Neural progenitor cell (in vitro differentiated cells): ENCODE results near the gene GET3. TPM values are rescaled to one million over a fixed set of nuclear protein-coding genes. Genes with fewer than 3 reads are reported as not detected.

Experiments
- DNase-seq: peaks from one replicate; pipeline ENCODE4 v3.0.0-alpha.2; 2016; ENCODE audit warnings: low spot score
- H2AFZ ChIP-seq: fragments of 200-600 bp; sonication (generic); replicated peaks from 2 replicates; pipeline ENCODE4 v1.6.1; 2016; ENCODE audit warnings: antibody characterized with exemption
- H3F3A ChIP-seq: fragments of 200-600 bp; sonication (generic); 2 replicates; pipeline ENCODE4 v1.6.1; 2016; ENCODE audit warnings: antibody characterized with exemption, low read depth
- H3K27ac ChIP-seq: fragments of 200-600 bp; sonication (generic); 2 replicates; pipeline ENCODE4 v1.5.1; 2016; ENCODE audit warnings: mild to moderate bottlenecking
- H3K27me3 ChIP-seq: fragments of 200-600 bp; sonication (generic); 2 replicates; pipeline ENCODE4 v1.6.1; 2016; ENCODE audit warnings: mild to moderate bottlenecking, moderate library complexity
- H3K36me3 ChIP-seq: fragments of 200-600 bp; sonication (generic); 2 replicates; pipeline ENCODE4 v1.5.1; 2016
- H3K4me1 ChIP-seq: fragments of 200-600 bp; sonication (generic); 2 replicates; pipeline ENCODE4 v1.6.1; 2016; ENCODE audit warnings: mixed run types
- H3K4me2 ChIP-seq: fragments of 200-600 bp; sonication (generic); 2 replicates; pipeline ENCODE4 v1.6.1; 2016
- H3K4me3 ChIP-seq: fragments of 200-600 bp; sonication (generic); 2 replicates; pipeline ENCODE4 v1.5.1; 2016
- H3K79me2 ChIP-seq: fragments of 200-600 bp; sonication (generic); 2 replicates; pipeline ENCODE4 v1.6.1; 2016; ENCODE audit warnings: low read depth
- H3K9ac ChIP-seq: fragments of 200-600 bp; sonication (generic); 2 replicates; pipeline ENCODE4 v1.6.1; 2016
- H3K9me3 ChIP-seq: fragments of 200-600 bp; sonication (generic); 2 replicates; pipeline ENCODE4 v1.5.1; 2016; ENCODE audit warnings: low read depth
- H4K20me1 ChIP-seq: fragments of 200-600 bp; sonication (generic); 2 replicates; pipeline ENCODE4 v1.6.1; 2016; ENCODE audit warnings: low read depth
- H3K27ac Mint-ChIP-seq: 3 replicates; pipeline ENCODE4 v1.8.0; 2021; ENCODE audit warnings: mixed read lengths
- H3K27me3 Mint-ChIP-seq: 2 replicates; pipeline ENCODE4 v1.8.0; 2022; ENCODE audit warnings: low read depth, mild to moderate bottlenecking, inconsistent platforms, moderate library complexity, mixed read lengths; ENCODE audit not compliant: insufficient read depth
- H3K36me3 Mint-ChIP-seq: 3 replicates; pipeline ENCODE4 v1.8.0; 2021; ENCODE audit warnings: mixed read lengths
- H3K4me1 Mint-ChIP-seq: 3 replicates; pipeline ENCODE4 v1.8.0; 2021; ENCODE audit warnings: mixed read lengths
- H3K4me3 Mint-ChIP-seq: 3 replicates; pipeline ENCODE4 v1.8.0; 2021; ENCODE audit warnings: mild to moderate bottlenecking, moderate library complexity, mixed read lengths
- H3K9me3 Mint-ChIP-seq: 3 replicates; pipeline ENCODE4 v1.8.0; 2020; ENCODE audit warnings: mixed read lengths
- EZH2 ChIP-seq: fragments of 200-600 bp; sonication (generic); IDR thresholded peaks from 2 replicates; pipeline ENCODE4 v1.6.1; 2017; ENCODE audit warnings: antibody characterized with exemption, mild to moderate bottlenecking, moderate library complexity
- EZH2phosphoT487 ChIP-seq: fragments of 200-600 bp; sonication (generic); IDR thresholded peaks from 2 replicates; pipeline ENCODE4 v1.6.1; 2017; ENCODE audit warnings: antibody characterized with exemption
- total RNA-seq: library from RNA; depleted of rRNA; stranded (reverse); fragments of >200 nt; gene quantifications from 2 replicates; pipeline ENCODE4 v1.2.3, GENCODE V29; 2015; ENCODE audit warnings: low replicate concordance
- TF ChIP-seq, protein P1 (sequence below): fragments of 200-600 bp; sonication (generic); IDR thresholded peaks from 2 replicates; pipeline ENCODE4 v1.5.1; 2017; ENCODE audit warnings: antibody characterized with exemption, mild to moderate bottlenecking

GET3 gene
- total RNA-seq, 1 donor from 2014 or later = 62.9 TPM

DNA sequence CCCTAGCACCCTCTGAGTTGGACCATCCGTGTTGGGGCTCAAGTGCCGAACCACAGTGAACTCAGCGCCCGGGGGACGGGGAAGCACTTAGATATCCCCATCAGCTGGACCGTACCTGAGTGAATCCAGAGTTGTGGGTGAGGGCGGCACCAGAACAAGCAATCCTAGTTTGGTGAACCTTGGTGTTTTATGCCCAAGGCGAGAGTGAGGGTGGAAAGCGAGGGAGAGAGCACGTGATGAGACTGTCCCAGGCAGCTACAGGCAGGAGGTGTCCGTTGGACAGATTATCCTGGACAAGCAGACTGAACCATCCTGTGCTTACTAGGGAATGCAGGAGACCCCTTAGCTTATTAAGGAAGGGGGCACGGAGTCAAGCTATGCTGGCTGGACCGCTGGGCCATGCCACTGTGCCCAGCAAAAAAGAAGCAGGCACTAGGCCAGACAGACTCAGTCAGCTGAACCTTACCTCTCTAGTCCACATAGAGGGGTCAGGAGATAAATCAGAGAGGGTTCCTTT is 596 bp downstream of the GET3 start:
- Mint-ChIP-seq H3K27ac (peak overlapping the region; percentile 76), H3K4me3 (peak overlapping the region; percentile 100), H3K4me1 (peaks cover 25% of the 10 kb centered on the region), H3K9me3 (no peaks in the 10 kb centered on the region), H3K36me3 (peaks cover 8% of the 10 kb centered on the region), H3K27me3 (peaks cover 8% of the 10 kb centered on the region)
- no peaks in the 10 kb centered on the region for H3K27me3 ChIP-seq
- H3K9ac ChIP-seq = peak overlapping the region; percentile 95
- H3K4me2 ChIP-seq = peak overlapping the region; percentile 100
- DNase-seq = no peak
- no peaks in the 10 kb centered on the region for H3K36me3 ChIP-seq
- peaks cover 16% of the 10 kb centered on the region for H3K4me1 ChIP-seq
- TF ChIP-seq, protein P1, sequence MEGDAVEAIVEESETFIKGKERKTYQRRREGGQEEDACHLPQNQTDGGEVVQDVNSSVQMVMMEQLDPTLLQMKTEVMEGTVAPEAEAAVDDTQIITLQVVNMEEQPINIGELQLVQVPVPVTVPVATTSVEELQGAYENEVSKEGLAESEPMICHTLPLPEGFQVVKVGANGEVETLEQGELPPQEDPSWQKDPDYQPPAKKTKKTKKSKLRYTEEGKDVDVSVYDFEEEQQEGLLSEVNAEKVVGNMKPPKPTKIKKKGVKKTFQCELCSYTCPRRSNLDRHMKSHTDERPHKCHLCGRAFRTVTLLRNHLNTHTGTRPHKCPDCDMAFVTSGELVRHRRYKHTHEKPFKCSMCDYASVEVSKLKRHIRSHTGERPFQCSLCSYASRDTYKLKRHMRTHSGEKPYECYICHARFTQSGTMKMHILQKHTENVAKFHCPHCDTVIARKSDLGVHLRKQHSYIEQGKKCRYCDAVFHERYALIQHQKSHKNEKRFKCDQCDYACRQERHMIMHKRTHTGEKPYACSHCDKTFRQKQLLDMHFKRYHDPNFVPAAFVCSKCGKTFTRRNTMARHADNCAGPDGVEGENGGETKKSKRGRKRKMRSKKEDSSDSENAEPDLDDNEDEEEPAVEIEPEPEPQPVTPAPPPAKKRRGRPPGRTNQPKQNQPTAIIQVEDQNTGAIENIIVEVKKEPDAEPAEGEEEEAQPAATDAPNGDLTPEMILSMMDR = no peak
- TF ChIP-seq EZH2 (no peak), EZH2phosphoT487 (no peak)
- peak overlapping the region; percentile 96 for H2AFZ ChIP-seq
- H3K4me3 ChIP-seq = peak overlapping the region; percentile 83
- H4K20me1 ChIP-seq = peaks cover 12% of the 10 kb centered on the region
- peaks cover 19% of the 10 kb centered on the region for H3F3A ChIP-seq
- no peaks in the 10 kb centered on the region for H3K9me3 ChIP-seq
- peaks cover 31% of the 10 kb centered on the region for H3K79me2 ChIP-seq
- H3K27ac ChIP-seq = no peak overlapping the region

DNA sequence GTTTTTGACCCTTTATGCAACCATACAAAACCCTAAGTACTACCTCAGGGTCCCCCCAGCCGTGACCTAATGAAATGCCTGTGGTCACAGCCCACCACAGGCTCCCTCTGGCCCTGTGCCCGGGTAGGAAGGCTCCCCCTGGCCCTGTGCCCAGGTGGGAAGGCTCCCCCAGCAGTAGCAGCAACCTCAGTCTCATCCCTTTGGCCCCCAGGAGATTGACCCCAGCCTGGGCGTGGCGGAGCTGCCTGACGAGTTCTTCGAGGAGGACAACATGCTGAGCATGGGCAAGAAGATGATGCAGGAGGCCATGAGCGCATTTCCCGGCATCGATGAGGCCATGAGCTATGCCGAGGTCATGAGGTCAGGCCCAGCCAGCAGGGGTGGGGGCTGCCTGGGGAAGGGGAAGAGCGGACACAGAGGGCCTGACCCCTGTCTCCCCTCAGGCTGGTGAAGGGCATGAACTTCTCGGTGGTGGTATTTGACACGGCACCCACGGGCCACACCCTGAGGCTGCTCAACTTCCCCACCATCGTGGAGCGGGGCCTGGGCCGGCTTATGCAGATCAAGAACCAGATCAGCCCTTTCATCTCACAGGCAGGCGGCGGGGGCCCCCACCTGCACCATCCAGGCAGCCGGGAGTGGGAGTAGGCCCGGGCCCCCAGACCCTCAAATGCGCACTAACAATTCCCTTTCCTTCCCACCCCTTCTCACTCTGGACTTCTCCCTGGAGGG is 8.0 kb downstream of the GET3 start:
- Mint-ChIP-seq H3K4me1 (peaks cover 4% of the 10 kb centered on the region), H3K4me3 (no peak overlapping the region), H3K27ac (no peak overlapping the region), H3K36me3 (peaks cover 18% of the 10 kb centered on the region), H3K9me3 (peaks cover 5% of the 10 kb centered on the region), H3K27me3 (peaks cover 18% of the 10 kb centered on the region)
- Histone ChIP-seq H3K4me3 (no peak overlapping the region), H4K20me1 (no peaks in the 10 kb centered on the region), H3K79me2 (no peaks in the 10 kb centered on the region), H3F3A (peaks cover 15% of the 10 kb centered on the region), H3K9me3 (no peaks in the 10 kb centered on the region), H3K4me2 (no peak overlapping the region), H2AFZ (no peak overlapping the region), H3K27ac (no peak overlapping the region), H3K4me1 (peaks cover 8% of the 10 kb centered on the region), H3K9ac (no peak overlapping the region), H3K36me3 (no peaks in the 10 kb centered on the region), H3K27me3 (peaks cover 12% of the 10 kb centered on the region)
- no peak for DNase-seq
- TF ChIP-seq EZH2phosphoT487 (no peak), EZH2 (no peak)
- TF ChIP-seq, protein P1 = no peak

DNA sequence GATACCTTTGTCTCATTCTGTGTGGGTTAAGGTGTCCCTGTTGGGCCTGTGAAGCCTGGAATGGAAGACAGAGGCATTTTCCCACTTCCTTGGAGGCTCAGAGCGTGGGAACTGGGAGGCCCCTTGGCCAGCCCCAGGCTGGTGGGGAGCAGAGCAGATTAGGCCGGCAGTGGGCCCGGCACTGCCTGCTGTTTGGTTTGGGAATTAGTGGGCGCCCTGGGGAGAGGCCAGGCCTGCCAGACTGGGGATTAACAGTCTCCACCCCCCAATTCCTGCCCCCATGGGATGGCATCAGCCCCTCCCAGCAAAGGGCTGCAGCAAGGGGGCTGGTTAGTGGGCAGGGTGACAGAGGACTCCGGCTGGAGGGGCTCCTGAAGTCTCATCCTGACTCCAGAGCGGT is 11.2 kb downstream of the GET3 start:
- H3K4me2 ChIP-seq = peak overlapping the region; percentile 54
- H3K9ac ChIP-seq = no peak overlapping the region
- no peaks in the 10 kb centered on the region for H3K9me3 ChIP-seq
- no peaks in the 10 kb centered on the region for H3K36me3 ChIP-seq
- Mint-ChIP-seq H3K4me3 (no peak overlapping the region), H3K36me3 (peaks cover 12% of the 10 kb centered on the region), H3K27ac (no peak overlapping the region), H3K27me3 (peaks cover 40% of the 10 kb centered on the region), H3K9me3 (peaks cover 5% of the 10 kb centered on the region), H3K4me1 (peaks cover 4% of the 10 kb centered on the region)
- H3F3A ChIP-seq = peaks cover 15% of the 10 kb centered on the region
- H3K4me1 ChIP-seq = peaks cover 8% of the 10 kb centered on the region
- H3K4me3 ChIP-seq = no peak overlapping the region
- no peak overlapping the region for H2AFZ ChIP-seq
- no peaks in the 10 kb centered on the region for H3K79me2 ChIP-seq
- H3K27ac ChIP-seq = peak overlapping the region; percentile 70
- TF ChIP-seq EZH2 (no peak), EZH2phosphoT487 (no peak)
- TF ChIP-seq, protein P1 = no peak
- peaks cover 43% of the 10 kb centered on the region for H3K27me3 ChIP-seq
- no peaks in the 10 kb centered on the region for H4K20me1 ChIP-seq
- DNase-seq = peak; percentile 47
